Measurements from ENCODE around the gene TRAPPC8. TPM values are rescaled to one million over a fixed set of nuclear protein-coding genes. Genes with fewer than 3 reads are reported as not detected.
A peak's percentile ranks its signal among the peaks of the same experiment; 100 is the strongest.

Gene TRAPPC8
- total and polyA plus RNA-seq, 2 of the 13 experiments (the other 11 are each of a cell fraction or from before 2014, with no cell fraction given), result 34.6 to 50.8 TPM

GRCh38 chr18:31954349-31954748 lies 11.4 kb upstream of the TRAPPC8 start (continued):
- TF ChIP-seq SIX4 (CRISPR knock-in tag; IDR thresholded peaks at IDR 0.05) (peak; percentile 84), KLF16 (CRISPR knock-in tag; IDR thresholded peaks at IDR 0.05) (0 out of 4 replicates have a peak, but pooled peaks of 1 of the 2 experiments have one; percentile 20), FOSL1 (CRISPR knock-in tag; IDR thresholded peaks at IDR 0.05; ENCODE audit: borderline replicate concordance) (0 out of 2 replicates have a peak, but pooled peaks have one; percentile 14), HMG20A (CRISPR knock-in tag; IDR thresholded peaks at IDR 0.05; ENCODE audit: borderline replicate concordance) (peak; percentile 73; the same call in 1 of the 2 replicates), XRCC5 (optimal IDR thresholded peaks at IDR 0.05; ENCODE audit: low read length) (no peak), ESRRA (CRISPR knock-in tag; IDR thresholded peaks at IDR 0.05; ENCODE audit: low read depth) (no peak), GATAD2A (CRISPR knock-in tag; IDR thresholded peaks at IDR 0.05) (peak; percentile 80), HNF4A (CRISPR knock-in tag; IDR thresholded peaks at IDR 0.05) (peak; percentile 87), ZNF777 (CRISPR knock-in tag; IDR thresholded peaks at IDR 0.05) (0 out of 2 replicates have a peak, but pooled peaks have one; percentile 25), TBX3 (IDR thresholded peaks at IDR 0.05; ENCODE audit: borderline replicate concordance) (peak; percentile 57; the same call in 1 of the 2 replicates), RARA (CRISPR knock-in tag; IDR thresholded peaks at IDR 0.05) (peak; percentile 25; the same call in 1 of the 2 replicates), KDM6A (CRISPR knock-in tag; IDR thresholded peaks at IDR 0.05; ENCODE audit: low read depth) (no peak), HIVEP1 (CRISPR knock-in tag; IDR thresholded peaks at IDR 0.05) (no peak), RAD21 (CRISPR knock-in tag; IDR thresholded peaks at IDR 0.05) (no peak), THAP11 (CRISPR knock-in tag; IDR thresholded peaks at IDR 0.05) (peak; percentile 46; the same call in 1 of the 2 replicates), ZNF180 (CRISPR knock-in tag; IDR thresholded peaks at IDR 0.05; ENCODE audit: borderline replicate concordance, low read depth) (no peak), EP300 (IDR thresholded peaks at IDR 0.05; ENCODE audit: low read depth in 2 of 2, low read length in 2 of 2) (peak in 1 of 2 experiments; percentile 50; a peak in 1 of 4 replicates), EP300 (CRISPR knock-in tag; IDR thresholded peaks at IDR 0.05; ENCODE audit: borderline replicate concordance) (0 out of 2 replicates have a peak, but pooled peaks have one; percentile 47), SOX13 (IDR thresholded peaks at IDR 0.05) (no peak), SOX13 (CRISPR knock-in tag; conservative IDR thresholded peaks at IDR 0.05 in 1 of 2, IDR thresholded peaks at IDR 0.05 in 1 of 2) (peak in 1 of 2 experiments; percentile 37; a peak in 1 of 4 replicates), FOXP1 (IDR thresholded peaks at IDR 0.05) (no peak), FOXP1 (CRISPR knock-in tag; IDR thresholded peaks at IDR 0.05) (0 out of 2 replicates have a peak, but pooled peaks have one; percentile 20), ZNF546 (CRISPR knock-in tag; conservative IDR thresholded peaks at IDR 0.05) (no peak), SIX1 (CRISPR knock-in tag; IDR thresholded peaks at IDR 0.05; ENCODE audit: borderline replicate concordance) (peak; percentile 93), HINFP (CRISPR knock-in tag; IDR thresholded peaks at IDR 0.05; ENCODE audit: low read depth) (no peak), RXRA (CRISPR knock-in tag; IDR thresholded peaks at IDR 0.05) (no peak), CEBPG (CRISPR knock-in tag; IDR thresholded peaks at IDR 0.05) (peak; percentile 75), HOXA9 (CRISPR knock-in tag; IDR thresholded peaks at IDR 0.05; ENCODE audit: borderline replicate concordance) (no peak), HNF4G (IDR thresholded peaks at IDR 0.05; ENCODE audit: borderline replicate concordance, low read depth, low read length) (peak; percentile 30; the same call in 1 of the 2 replicates), HNF4G (CRISPR knock-in tag; IDR thresholded peaks at IDR 0.05; ENCODE audit: borderline replicate concordance, low read depth) (no peak), SALL1 (CRISPR knock-in tag; IDR thresholded peaks at IDR 0.05) (peak; percentile 33; the same call in 1 of the 2 replicates), ZSCAN20 (CRISPR knock-in tag; IDR thresholded peaks at IDR 0.05; ENCODE audit: borderline replicate concordance) (no peak)
- TF ChIP-seq, protein P1, sequence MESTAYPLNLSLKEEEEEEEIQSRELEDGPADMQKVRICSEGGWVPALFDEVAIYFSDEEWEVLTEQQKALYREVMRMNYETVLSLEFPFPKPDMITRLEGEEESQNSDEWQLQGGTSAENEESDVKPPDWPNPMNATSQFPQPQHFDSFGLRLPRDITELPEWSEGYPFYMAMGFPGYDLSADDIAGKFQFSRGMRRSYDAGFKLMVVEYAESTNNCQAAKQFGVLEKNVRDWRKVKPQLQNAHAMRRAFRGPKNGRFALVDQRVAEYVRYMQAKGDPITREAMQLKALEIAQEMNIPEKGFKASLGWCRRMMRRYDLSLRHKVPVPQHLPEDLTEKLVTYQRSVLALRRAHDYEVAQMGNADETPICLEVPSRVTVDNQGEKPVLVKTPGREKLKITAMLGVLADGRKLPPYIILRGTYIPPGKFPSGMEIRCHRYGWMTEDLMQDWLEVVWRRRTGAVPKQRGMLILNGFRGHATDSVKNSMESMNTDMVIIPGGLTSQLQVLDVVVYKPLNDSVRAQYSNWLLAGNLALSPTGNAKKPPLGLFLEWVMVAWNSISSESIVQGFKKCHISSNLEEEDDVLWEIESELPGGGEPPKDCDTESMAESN (CRISPR knock-in tag; conservative IDR thresholded peaks at IDR 0.05), result no peak
